HFF-Myc (cell line): Measurements from ENCODE around the gene ADRA2A.

Source experiments
- DNase-seq: peaks from one replicate; pipeline ENCODE4 v3.0.0-alpha.2; 2011; ENCODE audit warnings: low read depth; ENCODE audit errors: extremely low read depth
- H3K4me3 ChIP-seq: replicated peaks from 2 replicates; pipeline ENCODE4 v1.5.1; 2011; ENCODE audit warnings: low read depth, mild to moderate bottlenecking, control low read depth, low read length
- TF ChIP-seq, protein P1 (sequence below): IDR thresholded peaks from 2 replicates; pipeline ENCODE4 v1.5.1; 2012; ENCODE audit warnings: mild to moderate bottlenecking, low read depth, low read length, control low read depth; ENCODE audit errors: missing control alignments

The ADRA2A gene

DNA sequence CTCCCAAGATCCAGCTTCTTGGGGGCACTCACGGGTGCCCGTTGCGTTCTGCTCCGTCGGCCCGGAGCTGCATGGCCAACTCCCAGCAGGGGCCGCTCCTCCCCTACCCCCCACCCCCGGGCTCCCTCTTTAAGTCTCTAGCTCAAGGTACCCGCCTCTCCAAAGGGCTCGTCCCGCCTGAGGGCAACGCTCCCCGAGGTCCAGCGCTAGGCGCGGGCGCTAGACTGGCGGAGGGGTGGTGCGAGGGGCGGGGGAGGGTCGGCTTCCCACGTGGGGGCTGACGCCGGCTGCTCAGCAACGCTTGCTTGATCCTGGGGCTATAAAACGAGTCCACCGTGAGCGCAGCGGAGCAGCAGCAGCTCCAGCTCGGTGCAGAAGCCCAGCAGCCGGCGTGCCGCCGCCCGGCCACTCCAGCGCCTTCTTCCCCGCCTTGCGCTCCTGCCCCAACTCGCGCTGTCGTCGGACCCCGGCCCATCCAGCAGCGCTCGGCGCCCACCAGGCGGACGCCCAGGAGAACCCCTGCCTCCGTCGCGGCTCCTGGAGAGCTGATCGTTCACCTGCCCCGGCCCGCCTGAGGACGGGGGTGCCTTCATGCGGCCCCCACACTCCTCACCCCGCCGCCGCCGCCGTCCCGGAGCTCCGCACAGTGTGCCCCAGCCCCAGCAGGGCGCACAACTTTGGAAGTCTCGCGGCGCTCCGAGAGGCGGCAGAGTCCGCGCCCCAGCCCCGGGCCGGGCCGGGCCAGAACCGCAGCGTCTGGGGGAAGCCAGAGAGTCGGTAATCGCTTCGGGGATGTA lies at the start of gene ADRA2A:
TSS of gene ADRA2A (plus strand) at position 348 of the 797 bp plus-strand sequence. CDS start 968 bp downstream, outside the sequence.
- no peak for DNase-seq
- TF ChIP-seq, protein P1, sequence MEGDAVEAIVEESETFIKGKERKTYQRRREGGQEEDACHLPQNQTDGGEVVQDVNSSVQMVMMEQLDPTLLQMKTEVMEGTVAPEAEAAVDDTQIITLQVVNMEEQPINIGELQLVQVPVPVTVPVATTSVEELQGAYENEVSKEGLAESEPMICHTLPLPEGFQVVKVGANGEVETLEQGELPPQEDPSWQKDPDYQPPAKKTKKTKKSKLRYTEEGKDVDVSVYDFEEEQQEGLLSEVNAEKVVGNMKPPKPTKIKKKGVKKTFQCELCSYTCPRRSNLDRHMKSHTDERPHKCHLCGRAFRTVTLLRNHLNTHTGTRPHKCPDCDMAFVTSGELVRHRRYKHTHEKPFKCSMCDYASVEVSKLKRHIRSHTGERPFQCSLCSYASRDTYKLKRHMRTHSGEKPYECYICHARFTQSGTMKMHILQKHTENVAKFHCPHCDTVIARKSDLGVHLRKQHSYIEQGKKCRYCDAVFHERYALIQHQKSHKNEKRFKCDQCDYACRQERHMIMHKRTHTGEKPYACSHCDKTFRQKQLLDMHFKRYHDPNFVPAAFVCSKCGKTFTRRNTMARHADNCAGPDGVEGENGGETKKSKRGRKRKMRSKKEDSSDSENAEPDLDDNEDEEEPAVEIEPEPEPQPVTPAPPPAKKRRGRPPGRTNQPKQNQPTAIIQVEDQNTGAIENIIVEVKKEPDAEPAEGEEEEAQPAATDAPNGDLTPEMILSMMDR: no peak
- H3K4me3 ChIP-seq: peak within 1 kb of the TSS; percentile 25

- TF ChIP-seq, protein P1: no peak
- no peak for DNase-seq
- no peak overlapping the region for H3K4me3 ChIP-seq
Observed at GRCh38 chr10:111030042-111030750, 46.6 kb upstream of the ADRA2A start.

DNA sequence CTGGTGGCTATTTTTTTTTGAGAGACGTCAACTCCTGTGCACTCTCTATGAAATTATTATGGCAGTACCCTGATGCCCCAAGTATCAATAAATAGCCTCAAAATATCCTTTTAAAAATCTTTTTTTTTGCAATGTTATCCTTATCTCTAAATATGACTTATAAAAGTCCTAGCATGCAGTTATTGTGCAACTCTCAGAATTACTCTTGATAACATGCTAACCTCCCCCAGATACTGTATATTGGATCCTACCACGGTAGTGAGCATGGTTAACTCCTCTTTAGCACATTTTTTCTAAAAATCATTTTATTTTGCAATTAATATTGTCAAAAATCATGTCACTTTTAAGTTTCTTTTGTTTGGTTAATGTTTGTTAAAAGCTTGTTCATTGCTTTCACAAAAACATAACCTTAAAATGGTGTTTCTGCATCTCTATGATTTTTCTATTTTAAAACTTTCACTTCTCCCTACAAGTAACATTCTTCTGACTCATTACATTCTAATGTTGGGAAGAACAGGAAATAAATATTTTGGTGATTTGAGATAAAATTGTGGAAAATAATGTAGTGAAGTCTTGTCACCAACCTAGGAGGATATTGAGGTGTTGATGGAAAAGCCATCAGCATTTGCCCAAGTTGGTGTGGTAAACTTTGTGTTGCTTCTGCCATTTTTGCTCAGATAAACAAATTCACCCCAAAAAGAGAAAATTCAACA lies 42.1 kb upstream of the ADRA2A start:
- no peak for DNase-seq

GRCh38 chr10:111035542-111035941 lies 41.3 kb upstream of the ADRA2A start:
- no peak for DNase-seq
- TF ChIP-seq, protein P1: no peak
- H3K4me3 ChIP-seq: no peak overlapping the region

More for the DNA sequence above, 42.1 kb upstream of the ADRA2A start:
- no peak overlapping the region for H3K4me3 ChIP-seq
- TF ChIP-seq, protein P1: no peak

- no peak for DNase-seq
- no peak overlapping the region for H3K4me3 ChIP-seq
- TF ChIP-seq, protein P1: peak; percentile 34
Observed at GRCh38 chr10:111037858-111038257, 39.0 kb upstream of the ADRA2A start.

DNA sequence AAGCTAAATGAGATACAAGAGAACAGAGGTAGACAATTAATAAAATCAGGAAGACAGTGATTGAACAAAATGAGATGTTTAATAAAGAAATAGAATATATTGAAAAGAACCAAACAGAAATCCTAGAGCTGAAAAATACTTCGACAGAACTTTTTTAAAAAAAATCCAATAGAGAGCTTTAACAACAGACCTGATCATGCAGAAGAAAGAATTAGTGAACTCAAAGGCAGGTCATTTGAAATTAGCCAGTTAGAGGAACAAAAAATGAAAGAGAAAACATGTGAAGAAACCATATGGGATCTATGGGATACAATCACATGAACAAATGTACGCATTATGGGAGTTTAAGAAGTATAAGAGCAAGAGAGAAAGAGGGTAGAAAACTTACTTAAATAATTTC lies 37.3 kb upstream of the ADRA2A start:
- TF ChIP-seq, protein P1: no peak
- H3K4me3 ChIP-seq: no peak overlapping the region
- no peak for DNase-seq
